PC-9 (cell line): ENCODE results near the gene IRF6. TPM values are rescaled to one million over a fixed set of nuclear protein-coding genes. Genes with fewer than 3 reads are reported as not detected.

Experiments
- BruUV-seq: library from RNA; stranded (reverse); fragments of 400-500 nt; replicated peaks from 2 replicates; lab custom pipeline; 2021; lab: Mats Ljungman, UMichigan
- CTCF ChIA-PET: fragments of 300-600 bp; sonication (Branson Sonifier 250); formaldehyde crosslinking; loops from one replicate; lab custom pipeline; 2022; ENCODE audit warnings: antibody characterized with exemption; lab: Charles Lee
- POLR2A ChIA-PET: fragments of 300-600 bp; sonication (Branson Sonifier 250); formaldehyde crosslinking; loops from one replicate; lab custom pipeline; 2022; ENCODE audit warnings: antibody characterized with exemption; ENCODE audit not compliant: unreplicated experiment; lab: Charles Lee
- DNase-seq, 2 experiments: peaks; one replicate each; pipeline versions ENCODE4 v3.0.0 to v3.0.0-alpha.2; 2015 to 2022; ENCODE audit warnings: mixed read lengths in 1 of 2
- H2AFZ ChIP-seq: fragments of 200-600 bp; sonication (generic); 2 replicates; pipeline ENCODE4 v1.8.1; 2017; ENCODE audit warnings: antibody characterized with exemption
- H3F3A ChIP-seq: fragments of 200-600 bp; sonication (generic); 2 replicates; pipeline ENCODE4 v1.8.1; 2017; ENCODE audit warnings: antibody characterized with exemption, mild to moderate bottlenecking, low read depth; ENCODE audit not compliant: insufficient read depth
- H3K27ac ChIP-seq: fragments of 200-600 bp; sonication (generic); 2 replicates; pipeline ENCODE4 v1.6.1; 2016; ENCODE audit warnings: mixed run types
- H3K27me3 ChIP-seq: fragments of 200-600 bp; sonication (generic); 2 replicates; pipeline ENCODE4 v1.6.1; 2016; ENCODE audit warnings: low read depth, mixed run types; ENCODE audit not compliant: insufficient read depth
- H3K36me3 ChIP-seq: fragments of 200-600 bp; sonication (generic); 2 replicates; pipeline ENCODE4 v1.6.1; 2016; ENCODE audit warnings: low read depth, mixed run types
- H3K4me1 ChIP-seq: fragments of 200-600 bp; sonication (generic); replicated peaks from 2 replicates; pipeline ENCODE4 v1.6.1; 2016; ENCODE audit warnings: mixed run types; ENCODE audit not compliant: insufficient read depth
- H3K4me2 ChIP-seq: fragments of 200-600 bp; sonication (generic); 2 replicates; pipeline ENCODE4 v1.6.1; 2017; ENCODE audit warnings: mixed run types
- H3K4me3 ChIP-seq: fragments of 200-600 bp; sonication (generic); 2 replicates; pipeline ENCODE4 v1.6.1; 2016; ENCODE audit warnings: mixed run types
- H3K79me2 ChIP-seq: fragments of 200-600 bp; sonication (generic); 2 replicates; pipeline ENCODE4 v1.6.1; 2017; ENCODE audit warnings: low read depth, mixed run types
- H3K9me2 ChIP-seq: fragments of 200-600 bp; sonication (generic); 2 replicates; pipeline ENCODE4 v1.8.1; 2017; ENCODE audit warnings: mild to moderate bottlenecking; ENCODE audit not compliant: insufficient read depth
- H3K9me3 ChIP-seq: fragments of 200-600 bp; sonication (generic); 2 replicates; pipeline ENCODE4 v1.8.1; 2016; ENCODE audit warnings: low read depth; ENCODE audit not compliant: insufficient read depth
- H4K20me1 ChIP-seq: fragments of 200-600 bp; sonication (generic); 2 replicates; pipeline ENCODE4 v1.8.1; 2017; ENCODE audit not compliant: insufficient read depth
- EZH2 ChIP-seq: fragments of 200-600 bp; sonication (generic); IDR thresholded peaks from 2 replicates; pipeline ENCODE4 v1.8.0; 2017; ENCODE audit warnings: antibody characterized with exemption, low read depth
- intact Hi-C: fragments of 100-400 bp; cut with micrococcal nuclease; formaldehyde crosslinking; loops from one replicate; pipeline ENCODE4 v1.10.0; 2022; ENCODE audit not compliant: unreplicated experiment
- total RNA-seq: library from RNA; stranded (reverse); gene quantifications from 2 replicates; pipeline ENCODE4 v1.2.3, GENCODE V29; 2021
- TF ChIP-seq, protein P1 (sequence below): fragments of 200-600 bp; sonication (generic); conservative IDR thresholded peaks from 2 replicates; pipeline ENCODE4 v1.6.1; 2017; ENCODE audit warnings: mixed run types, antibody characterized with exemption, mild to moderate bottlenecking, moderate library complexity

IRF6 gene
- total RNA-seq, 1 experiment from 2014 or later = 46.5 TPM

DNA sequence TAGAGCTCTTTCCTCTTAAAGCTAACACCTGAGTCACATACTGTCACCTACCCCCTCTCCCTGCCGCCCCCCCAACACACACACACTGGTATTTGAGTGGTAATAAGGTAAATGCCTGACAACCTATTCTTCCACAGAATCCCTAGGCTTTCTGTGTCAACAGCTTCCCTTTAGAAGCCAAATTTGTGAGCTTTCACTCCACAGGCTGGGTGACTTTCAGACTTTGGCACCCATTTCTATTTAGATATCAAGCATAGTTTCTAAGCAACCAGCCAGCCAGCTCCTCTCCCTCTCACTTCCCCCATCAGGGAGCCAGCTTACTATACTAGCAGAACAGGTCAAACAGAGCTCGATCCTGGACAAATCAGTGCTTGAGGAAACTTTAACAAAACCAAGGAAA is 18.4 kb downstream of the IRF6 start:
- Histone ChIP-seq H3K4me2 (no peak overlapping the region), H3K27me3 (no peaks in the 10 kb centered on the region), H3K4me3 (no peak overlapping the region), H3K36me3 (peaks cover 29% of the 10 kb centered on the region), H3K9me3 (peaks cover 4% of the 10 kb centered on the region; the same call in 1 of the 2 replicates), H3K27ac (no peak overlapping the region), H3F3A (peaks cover 11% of the 10 kb centered on the region; the same call in 1 of the 2 replicates), H4K20me1 (no peaks in the 10 kb centered on the region), H2AFZ (no peak overlapping the region), H3K79me2 (peaks cover 17% of the 10 kb centered on the region), H3K4me1 (peaks cover 14% of the 10 kb centered on the region), H3K9me2 (no peaks in the 10 kb centered on the region)
- peak; percentile 50 to 83 for DNase-seq
- TF ChIP-seq EZH2 = no peak
- TF ChIP-seq, protein P1, sequence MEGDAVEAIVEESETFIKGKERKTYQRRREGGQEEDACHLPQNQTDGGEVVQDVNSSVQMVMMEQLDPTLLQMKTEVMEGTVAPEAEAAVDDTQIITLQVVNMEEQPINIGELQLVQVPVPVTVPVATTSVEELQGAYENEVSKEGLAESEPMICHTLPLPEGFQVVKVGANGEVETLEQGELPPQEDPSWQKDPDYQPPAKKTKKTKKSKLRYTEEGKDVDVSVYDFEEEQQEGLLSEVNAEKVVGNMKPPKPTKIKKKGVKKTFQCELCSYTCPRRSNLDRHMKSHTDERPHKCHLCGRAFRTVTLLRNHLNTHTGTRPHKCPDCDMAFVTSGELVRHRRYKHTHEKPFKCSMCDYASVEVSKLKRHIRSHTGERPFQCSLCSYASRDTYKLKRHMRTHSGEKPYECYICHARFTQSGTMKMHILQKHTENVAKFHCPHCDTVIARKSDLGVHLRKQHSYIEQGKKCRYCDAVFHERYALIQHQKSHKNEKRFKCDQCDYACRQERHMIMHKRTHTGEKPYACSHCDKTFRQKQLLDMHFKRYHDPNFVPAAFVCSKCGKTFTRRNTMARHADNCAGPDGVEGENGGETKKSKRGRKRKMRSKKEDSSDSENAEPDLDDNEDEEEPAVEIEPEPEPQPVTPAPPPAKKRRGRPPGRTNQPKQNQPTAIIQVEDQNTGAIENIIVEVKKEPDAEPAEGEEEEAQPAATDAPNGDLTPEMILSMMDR = no peak
- ChIA-PET CTCF (no interaction called here), POLR2A (interaction anchor here (0.5 to 0.6 kb wide), 2 partner anchors 18 to 24 kb away, joined by 3 to 8 read pairs; no protein-coding TSS in a partner anchor)
- BruUV-seq = no TSS peak
- intact Hi-C loops = no loop called here

GRCh38 chr1:209786146-209786545 is 19.8 kb downstream of the IRF6 start:
- no peak overlapping the region for H3K4me2 ChIP-seq
- H3K27ac ChIP-seq = no peak overlapping the region
- POLR2A ChIA-PET = no interaction called here
- TF ChIP-seq, protein P1 = no peak
- TF ChIP-seq EZH2 = no peak
- peaks cover 11% of the 10 kb centered on the region; the same call in 1 of the 2 replicates for H3F3A ChIP-seq
- no peak overlapping the region for H2AFZ ChIP-seq
- no peak for DNase-seq
- no peaks in the 10 kb centered on the region for H4K20me1 ChIP-seq
- intact Hi-C loops = no loop called here
- H3K27me3 ChIP-seq = no peaks in the 10 kb centered on the region
- no peak overlapping the region for H3K4me3 ChIP-seq
- H3K4me1 ChIP-seq = peaks cover 14% of the 10 kb centered on the region
- H3K79me2 ChIP-seq = peaks cover 19% of the 10 kb centered on the region
- H3K9me2 ChIP-seq = no peaks in the 10 kb centered on the region
- CTCF ChIA-PET = no interaction called here
- BruUV-seq = no TSS peak
- H3K9me3 ChIP-seq = peaks cover 4% of the 10 kb centered on the region; the same call in 1 of the 2 replicates
- peaks cover 23% of the 10 kb centered on the region for H3K36me3 ChIP-seq

DNA sequence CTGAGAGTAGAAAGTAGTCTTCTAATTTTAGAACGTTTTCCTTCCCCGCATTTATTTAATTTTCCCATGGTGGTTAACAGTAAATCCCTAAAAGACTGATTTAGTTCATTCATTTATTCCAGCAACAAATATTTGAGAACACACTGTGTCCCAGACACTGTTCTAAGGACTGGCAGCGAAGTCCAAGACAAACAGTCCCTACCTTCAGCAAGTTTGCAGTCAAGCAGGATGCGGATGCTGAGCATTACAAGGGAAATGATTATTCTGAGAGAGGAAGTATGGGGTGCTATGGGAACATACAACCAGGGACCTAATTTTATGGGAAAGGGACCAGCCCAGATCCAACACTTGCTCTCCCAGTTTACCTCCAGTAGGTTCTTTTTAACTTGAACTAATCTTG is 20.4 kb downstream of the IRF6 start:
- intact Hi-C loops = loop anchor here (2.0 kb wide), 2 partner anchors 41 to 133 kb away; partner anchors contain the start of genes LAMB3 and UTP25
- POLR2A ChIA-PET = no interaction called here
- H3K4me2 ChIP-seq = no peak overlapping the region

More for the DNA sequence above, 20.4 kb downstream of the IRF6 start:
- no peaks in the 10 kb centered on the region for H4K20me1 ChIP-seq
- CTCF ChIA-PET = no interaction called here
- peaks cover 19% of the 10 kb centered on the region for H3K79me2 ChIP-seq
- no peak overlapping the region for H3K27ac ChIP-seq
- H2AFZ ChIP-seq = no peak overlapping the region; the same call in 1 of the 2 replicates
- H3K9me2 ChIP-seq = no peaks in the 10 kb centered on the region
- peaks cover 4% of the 10 kb centered on the region; the same call in 1 of the 2 replicates for H3K9me3 ChIP-seq
- no peak overlapping the region for H3K4me3 ChIP-seq
- no TSS peak for BruUV-seq
- no peaks in the 10 kb centered on the region for H3K27me3 ChIP-seq
- peaks cover 11% of the 10 kb centered on the region; the same call in 1 of the 2 replicates for H3F3A ChIP-seq
- peaks cover 16% of the 10 kb centered on the region for H3K4me1 ChIP-seq
- TF ChIP-seq, protein P1 = no peak
- no peak for TF ChIP-seq EZH2
- peaks cover 18% of the 10 kb centered on the region for H3K36me3 ChIP-seq
- DNase-seq = no peak
